ENCODE measurements around the gene SND1. TPM values are rescaled to one million over a fixed set of nuclear protein-coding genes. Genes with fewer than 3 reads are reported as not detected.

Gene SND1
- total and polyA plus RNA-seq, 2 donors (not counting 1 experiment from before 2014, with no cell fraction given) = 137 to 174 TPM

- no peaks in the 10 kb centered on the region for H3K79me2 ChIP-seq (ENCODE audit: control insufficient read depth, insufficient read depth, low read length)
- H3K4me2 ChIP-seq (ENCODE audit: extremely low read depth, insufficient read depth, low read length) = no peak overlapping the region
- H4K20me1 ChIP-seq (ENCODE audit: control insufficient read depth, extremely low read depth, insufficient read depth, low read length) = no peaks in the 10 kb centered on the region
These were observed 262.7 kb downstream of the SND1 start for GRCh38 chr7:127914693-127915092.

GRCh38 chr7:127916735-127917134 is 264.7 kb downstream of the SND1 start:
- no peak for DNase-seq (ENCODE audit: low read depth in 2 of 2)

More at GRCh38 chr7:127914693-127915092, 262.7 kb downstream of the SND1 start:
- H3K4me3 ChIP-seq (replicated peaks in 1 of 4; ENCODE audit: control extremely low read depth in 1 of 4, insufficient read depth in 1 of 4, low read depth in 3 of 4, low read length in 4 of 4) = no peak overlapping the region
- peaks cover 2% of the 10 kb centered on the region for H3K4me1 ChIP-seq (ENCODE audit: control insufficient read depth, extremely low read depth, insufficient read depth, low read length)
- DNase-seq (ENCODE audit: low read depth in 2 of 2) = no peak
- no peaks in the 10 kb centered on the region for H3K27me3 ChIP-seq (ENCODE audit: control insufficient read depth, insufficient read depth, low read length)
- TF ChIP-seq EZH2 (IDR thresholded peaks at IDR 0.05; ENCODE audit: low read length, missing control alignments) = no peak
- TF ChIP-seq CTCF (conservative IDR thresholded peaks at IDR 0.05 in 1 of 2, IDR thresholded peaks at IDR 0.05 in 1 of 2; ENCODE audit: low read depth in 1 of 2, low read length in 2 of 2) = no peak
- no peak overlapping the region for H3K27ac ChIP-seq (ENCODE audit: insufficient read depth, low read length)
- no peaks in the 10 kb centered on the region for H3K9me3 ChIP-seq (ENCODE audit: control insufficient read depth, insufficient read depth, low read depth, low read length)
- no peak overlapping the region for H3K9ac ChIP-seq (ENCODE audit: insufficient read depth, low read length)
- H3K36me3 ChIP-seq (ENCODE audit: control insufficient read depth, insufficient read depth, low read length) = no peaks in the 10 kb centered on the region
- no peak overlapping the region for H2AFZ ChIP-seq (ENCODE audit: low read length)

GRCh38 chr7:127918130-127918529 is 266.1 kb downstream of the SND1 start:
- DNase-seq (ENCODE audit: low read depth in 2 of 2) = no peak
- H4K20me1 ChIP-seq (ENCODE audit: control insufficient read depth, extremely low read depth, insufficient read depth, low read length) = no peaks in the 10 kb centered on the region
- no peaks in the 10 kb centered on the region for H3K9me3 ChIP-seq (ENCODE audit: control insufficient read depth, insufficient read depth, low read depth, low read length)
- H3K36me3 ChIP-seq (ENCODE audit: control insufficient read depth, insufficient read depth, low read length) = no peaks in the 10 kb centered on the region
- no peak overlapping the region for H3K27ac ChIP-seq (ENCODE audit: insufficient read depth, low read length)
- no peaks in the 10 kb centered on the region for H3K27me3 ChIP-seq (ENCODE audit: control insufficient read depth, insufficient read depth, low read length)
- H2AFZ ChIP-seq (ENCODE audit: low read length) = no peak overlapping the region
- H3K9ac ChIP-seq (ENCODE audit: insufficient read depth, low read length) = no peak overlapping the region
- H3K4me1 ChIP-seq (ENCODE audit: control insufficient read depth, extremely low read depth, insufficient read depth, low read length) = peaks cover under 1% of the 10 kb centered on the region
- H3K79me2 ChIP-seq (ENCODE audit: control insufficient read depth, insufficient read depth, low read length) = peaks cover 2% of the 10 kb centered on the region
- H3K4me2 ChIP-seq (ENCODE audit: extremely low read depth, insufficient read depth, low read length) = no peak overlapping the region
- TF ChIP-seq EZH2 (IDR thresholded peaks at IDR 0.05; ENCODE audit: low read length, missing control alignments) (no peak), CTCF (conservative IDR thresholded peaks at IDR 0.05 in 1 of 2, IDR thresholded peaks at IDR 0.05 in 1 of 2; ENCODE audit: low read depth in 1 of 2, low read length in 2 of 2) (no peak)
- no peak overlapping the region for H3K4me3 ChIP-seq (replicated peaks in 1 of 4; ENCODE audit: control extremely low read depth in 1 of 4, insufficient read depth in 1 of 4, low read depth in 3 of 4, low read length in 4 of 4)

More at GRCh38 chr7:127916735-127917134, 264.7 kb downstream of the SND1 start:
- Histone ChIP-seq H3K9me3 (ENCODE audit: control insufficient read depth, insufficient read depth, low read depth, low read length) (no peaks in the 10 kb centered on the region), H3K36me3 (ENCODE audit: control insufficient read depth, insufficient read depth, low read length) (no peaks in the 10 kb centered on the region), H3K9ac (ENCODE audit: insufficient read depth, low read length) (no peak overlapping the region), H3K79me2 (ENCODE audit: control insufficient read depth, insufficient read depth, low read length) (no peaks in the 10 kb centered on the region), H3K4me2 (ENCODE audit: extremely low read depth, insufficient read depth, low read length) (no peak overlapping the region), H3K4me3 (replicated peaks in 1 of 4; ENCODE audit: control extremely low read depth in 1 of 4, insufficient read depth in 1 of 4, low read depth in 3 of 4, low read length in 4 of 4) (no peak overlapping the region), H3K4me1 (ENCODE audit: control insufficient read depth, extremely low read depth, insufficient read depth, low read length) (peaks cover 2% of the 10 kb centered on the region), H2AFZ (ENCODE audit: low read length) (no peak overlapping the region), H4K20me1 (ENCODE audit: control insufficient read depth, extremely low read depth, insufficient read depth, low read length) (no peaks in the 10 kb centered on the region), H3K27ac (ENCODE audit: insufficient read depth, low read length) (no peak overlapping the region), H3K27me3 (ENCODE audit: control insufficient read depth, insufficient read depth, low read length) (no peaks in the 10 kb centered on the region)
- TF ChIP-seq CTCF (conservative IDR thresholded peaks at IDR 0.05 in 1 of 2, IDR thresholded peaks at IDR 0.05 in 1 of 2; ENCODE audit: low read depth in 1 of 2, low read length in 2 of 2) = no peak
- no peak for TF ChIP-seq EZH2 (IDR thresholded peaks at IDR 0.05; ENCODE audit: low read length, missing control alignments)
